GM12801 (cell line): ENCODE data around the gene KSR1.

ENCODE experiments used
- TF ChIP-seq, protein P1 (sequence below): IDR thresholded peaks from one replicate; pipeline ENCODE4 v1.5.1; 2011; ENCODE audit warnings: control low read depth; ENCODE audit not compliant: insufficient read length; ENCODE audit errors: extremely low read depth

KSR1 gene

DNA sequence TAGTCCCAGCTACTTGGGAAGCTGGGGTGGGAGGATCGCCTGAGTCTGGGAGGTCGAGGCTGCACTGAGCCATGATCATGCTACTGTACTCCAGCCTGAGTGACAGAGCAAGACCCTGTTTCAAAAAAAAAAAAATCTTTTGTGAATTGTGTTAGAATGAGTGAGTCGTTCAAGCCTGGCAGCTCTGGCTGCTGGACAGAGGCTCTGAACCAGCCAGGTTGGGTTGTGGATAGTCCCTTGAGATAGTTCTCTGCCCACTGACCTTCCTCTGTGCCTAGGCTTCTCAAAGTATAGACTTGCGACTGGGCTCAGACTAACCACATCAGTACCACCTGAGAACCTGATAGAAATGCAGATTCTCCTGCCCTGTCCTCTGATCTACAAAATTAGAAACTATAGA lies 2.2 kb upstream of the KSR1 start:
- TF ChIP-seq, protein P1, sequence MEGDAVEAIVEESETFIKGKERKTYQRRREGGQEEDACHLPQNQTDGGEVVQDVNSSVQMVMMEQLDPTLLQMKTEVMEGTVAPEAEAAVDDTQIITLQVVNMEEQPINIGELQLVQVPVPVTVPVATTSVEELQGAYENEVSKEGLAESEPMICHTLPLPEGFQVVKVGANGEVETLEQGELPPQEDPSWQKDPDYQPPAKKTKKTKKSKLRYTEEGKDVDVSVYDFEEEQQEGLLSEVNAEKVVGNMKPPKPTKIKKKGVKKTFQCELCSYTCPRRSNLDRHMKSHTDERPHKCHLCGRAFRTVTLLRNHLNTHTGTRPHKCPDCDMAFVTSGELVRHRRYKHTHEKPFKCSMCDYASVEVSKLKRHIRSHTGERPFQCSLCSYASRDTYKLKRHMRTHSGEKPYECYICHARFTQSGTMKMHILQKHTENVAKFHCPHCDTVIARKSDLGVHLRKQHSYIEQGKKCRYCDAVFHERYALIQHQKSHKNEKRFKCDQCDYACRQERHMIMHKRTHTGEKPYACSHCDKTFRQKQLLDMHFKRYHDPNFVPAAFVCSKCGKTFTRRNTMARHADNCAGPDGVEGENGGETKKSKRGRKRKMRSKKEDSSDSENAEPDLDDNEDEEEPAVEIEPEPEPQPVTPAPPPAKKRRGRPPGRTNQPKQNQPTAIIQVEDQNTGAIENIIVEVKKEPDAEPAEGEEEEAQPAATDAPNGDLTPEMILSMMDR: no peak

DNA sequence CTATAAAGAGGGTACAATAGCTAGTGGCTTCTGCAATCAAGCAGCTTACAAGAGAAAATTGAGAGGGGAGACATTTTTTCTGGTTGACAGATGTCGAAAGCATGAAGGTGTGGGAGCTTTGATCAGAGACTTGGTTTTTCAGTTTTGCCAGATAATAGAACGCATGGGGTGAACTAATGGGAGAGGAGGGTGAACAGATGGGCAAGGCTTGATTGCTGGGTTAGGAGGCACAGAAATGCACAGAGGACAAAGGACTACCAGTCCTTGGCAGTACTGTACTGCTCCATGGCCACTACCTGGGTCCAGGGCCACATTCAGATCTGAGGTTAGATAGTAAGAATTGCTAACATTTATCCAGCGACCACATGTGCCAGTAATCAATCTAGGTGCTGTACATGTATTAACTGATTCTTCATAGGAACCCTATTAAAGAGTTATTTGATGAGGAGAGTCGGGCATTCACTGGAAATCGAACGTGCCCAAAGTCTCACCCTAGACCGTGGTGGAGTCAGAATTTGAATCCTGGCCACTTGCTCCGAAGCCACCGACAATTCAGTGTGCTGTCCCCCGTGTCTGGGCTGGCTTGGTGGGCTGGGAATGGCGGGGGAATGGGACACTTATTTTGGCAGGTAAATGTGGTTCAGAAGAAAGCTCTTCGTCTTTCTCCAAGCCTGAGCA lies 873 bp upstream of the KSR1 start:
- TF ChIP-seq, protein P1: no peak

DNA sequence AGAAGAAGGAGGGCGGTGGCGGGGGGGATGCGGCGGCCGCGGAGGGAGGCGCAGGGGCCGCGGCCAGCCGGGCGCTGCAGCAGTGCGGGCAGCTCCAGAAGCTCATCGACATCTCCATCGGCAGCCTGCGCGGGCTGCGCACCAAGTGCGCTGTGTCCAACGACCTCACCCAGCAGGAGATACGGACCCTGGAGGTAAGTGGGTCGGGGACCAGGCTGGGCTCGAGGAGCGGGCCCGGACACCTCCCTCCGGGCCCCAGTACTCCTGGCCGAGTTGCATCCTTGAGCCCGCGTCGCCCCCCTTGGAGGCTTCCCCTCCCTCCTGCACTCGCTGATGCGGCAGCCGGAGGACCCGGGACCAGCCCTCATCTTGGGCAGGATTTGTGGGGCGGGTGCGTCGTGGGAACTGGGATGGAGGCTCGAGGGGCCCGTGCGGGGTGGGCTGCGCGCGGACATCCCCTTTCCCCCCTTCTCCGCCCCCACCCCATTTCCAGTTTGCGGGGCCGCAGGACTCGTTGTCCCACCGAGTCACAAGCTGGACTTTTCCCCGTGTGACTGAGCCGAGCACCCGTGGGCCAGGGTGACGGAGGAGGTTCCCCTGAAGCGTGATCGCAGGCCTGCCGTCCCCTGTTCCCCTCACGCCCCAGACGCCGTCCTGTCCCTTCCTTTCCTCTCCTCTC lies 572 bp downstream of the KSR1 start:
- TF ChIP-seq, protein P1: no peak

DNA sequence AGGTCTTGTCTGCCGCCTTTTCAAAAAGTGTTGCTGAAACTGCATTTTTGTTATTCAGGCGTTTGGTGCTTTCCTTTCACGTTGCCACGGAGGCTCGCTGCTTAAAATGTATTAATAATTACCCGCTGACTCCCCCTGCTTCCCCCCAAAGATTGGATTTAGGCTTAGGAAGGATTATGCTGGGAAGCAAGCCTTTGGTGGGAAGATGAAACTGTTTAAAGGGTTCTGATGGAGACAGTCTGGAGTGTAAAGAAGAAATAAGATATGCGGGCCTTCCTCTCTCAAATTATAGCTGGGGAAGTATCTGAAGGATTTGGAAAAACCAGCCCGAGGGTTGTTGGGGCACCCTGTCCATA lies 1.1 kb downstream of the KSR1 start:
- TF ChIP-seq, protein P1: no peak

DNA sequence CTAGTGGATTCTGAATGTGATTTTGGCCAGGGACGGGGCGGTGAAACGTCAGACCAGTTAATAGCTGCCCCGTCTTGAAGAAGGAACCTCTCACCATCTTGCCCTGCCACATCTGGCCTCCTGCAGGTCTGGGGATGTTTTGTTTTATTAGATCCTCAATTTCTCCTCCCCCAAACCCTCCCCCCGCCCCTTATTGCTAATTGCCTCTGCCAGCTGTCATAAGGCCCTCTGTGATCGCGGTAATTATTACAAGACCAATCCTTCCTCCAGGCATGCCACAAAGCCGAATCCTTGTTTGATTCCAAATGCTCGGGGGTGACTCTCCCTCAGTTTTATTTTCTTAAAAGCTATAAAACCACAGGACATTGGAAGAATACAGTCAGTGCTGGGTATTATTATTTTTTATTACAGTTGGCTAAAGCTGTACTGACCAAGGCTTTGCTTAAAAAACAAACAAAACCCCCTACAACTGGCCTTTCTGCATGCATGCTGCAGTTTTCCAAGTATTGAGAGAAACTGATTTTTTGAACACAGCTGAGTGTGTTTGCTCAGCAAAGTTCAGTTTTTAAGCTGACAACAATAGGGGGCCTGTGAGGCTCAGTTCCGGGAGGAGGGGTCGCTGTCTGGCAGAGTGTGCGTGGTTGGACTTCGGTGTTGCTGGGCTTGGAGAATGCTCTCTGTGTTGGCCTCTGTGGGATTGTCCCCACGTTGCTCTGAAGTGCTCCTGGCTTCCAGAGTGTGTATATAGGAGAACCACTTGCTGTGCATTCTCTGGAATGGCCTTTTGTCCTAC lies 1.7 kb downstream of the KSR1 start:
- TF ChIP-seq, protein P1: no peak

DNA sequence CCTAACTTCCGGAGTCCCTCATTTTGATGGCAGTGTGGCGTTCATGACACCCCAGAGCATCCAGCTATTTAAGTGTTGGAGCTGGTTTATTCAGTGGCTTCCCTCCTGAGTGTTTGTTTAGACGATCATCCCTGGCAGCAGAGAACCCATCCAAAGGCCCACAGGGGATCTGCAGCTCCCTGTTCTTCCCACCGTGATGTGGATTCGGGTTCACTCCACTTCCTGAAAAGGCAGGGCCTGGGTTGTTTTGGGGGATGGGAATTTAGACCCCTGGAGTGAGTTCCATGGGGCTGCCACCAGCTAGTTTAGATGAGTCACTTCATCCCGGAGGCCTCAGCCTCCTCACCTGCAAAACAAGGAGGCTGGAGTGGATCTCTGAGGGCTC lies 2.3 kb downstream of the KSR1 start:
- TF ChIP-seq, protein P1: no peak

DNA sequence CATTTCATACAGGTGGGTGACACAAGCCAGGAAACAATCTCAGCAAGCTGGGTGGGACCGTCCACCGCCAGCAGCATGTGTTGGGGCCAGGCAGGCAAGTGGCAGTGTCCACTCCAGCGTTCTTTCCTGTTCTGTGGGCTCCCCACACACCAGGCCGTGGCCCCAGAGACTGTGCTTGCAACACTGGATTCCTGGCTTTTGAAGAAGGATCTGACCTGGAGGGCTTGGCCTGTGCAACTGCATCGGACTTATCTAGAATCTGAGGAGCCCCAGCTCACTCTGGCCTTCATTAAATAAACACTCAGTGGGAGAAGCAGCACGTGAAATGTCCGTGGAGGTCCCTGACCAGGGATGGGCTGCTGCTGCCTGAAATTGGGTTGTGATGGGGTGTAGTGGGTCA lies 3.2 kb downstream of the KSR1 start:
- TF ChIP-seq, protein P1: no peak
